HepG2 (cell line): ENCODE data around the gene USE1. TPM values are rescaled to one million over a fixed set of nuclear protein-coding genes. Genes with fewer than 3 reads are reported as not detected.

Source experiments
- BORCS8-MEF2B ChIP-seq: sonication (generic); formaldehyde crosslinking; IDR thresholded peaks from 2 replicates; pipeline ENCODE4 v1.8.0; 2022; ENCODE audit warnings: mild to moderate bottlenecking, missing genetic modification reagents
- NCOR1 ChIP-seq: fragments of 200-600 bp; sonication (generic); IDR thresholded peaks from 2 replicates; pipeline ENCODE4 v1.7.0; 2017; ENCODE audit warnings: antibody characterized with exemption, low read length, borderline replicate concordance
- RFXANK ChIP-seq: IDR thresholded peaks from 2 replicates; pipeline ENCODE4 v1.6.1; 2016
- SPEN ChIP-seq: sonication (generic); formaldehyde crosslinking; IDR thresholded peaks from 2 replicates; pipeline ENCODE4 v1.5.1; 2020; ENCODE audit warnings: low read depth, mild to moderate bottlenecking, missing genetic modification reagents
- THAP7 ChIP-seq: sonication (generic); formaldehyde crosslinking; IDR thresholded peaks from 2 replicates; pipeline ENCODE4 v1.8.1; 2023; ENCODE audit warnings: mild to moderate bottlenecking, missing genetic modification reagents
- THAP9 ChIP-seq: sonication (generic); formaldehyde crosslinking; IDR thresholded peaks from 2 replicates; pipeline ENCODE4; 2020; ENCODE audit warnings: missing genetic modification reagents, mild to moderate bottlenecking, borderline replicate concordance
- THRA ChIP-seq: sonication (generic); formaldehyde crosslinking; IDR thresholded peaks from 2 replicates; pipeline ENCODE4 v1.4.0; 2020; ENCODE audit warnings: missing genetic modification reagents, borderline replicate concordance
- USF2 ChIP-seq, 2 experiments: sonication (generic) in 1 of 2; formaldehyde crosslinking in 1 of 2; IDR thresholded peaks; 2 replicates each; pipeline versions ENCODE4 v1.5.1 to v1.6.1; 2011 to 2020; ENCODE audit warnings: borderline replicate concordance in 1 of 2, low read depth in 1 of 2, low read length in 1 of 2, mild to moderate bottlenecking in 1 of 2, missing genetic modification reagents in 1 of 2, moderate library complexity in 1 of 2
- ZNF407 ChIP-seq: sonication (generic); formaldehyde crosslinking; IDR thresholded peaks from one replicate; pipeline ENCODE4 v1.5.1; 2020; ENCODE audit warnings: mild to moderate bottlenecking, missing genetic modification reagents; ENCODE audit errors: not compliant biosample characterization
- ZSCAN31 ChIP-seq: sonication (generic); formaldehyde crosslinking; IDR thresholded peaks from 2 replicates; pipeline ENCODE4 v1.5.0; 2020; ENCODE audit warnings: low read depth, mild to moderate bottlenecking, missing genetic modification reagents
- polyA plus RNA-seq, 8 experiments: library from polyadenylated mRNA; depleted of rRNA in 3 of 8; stranded (reverse) in 7 of 8; unstranded in 1 of 8; fragments of >200 nt; fragmentation: Illumina TruSeq in 4 of 8; extraction: Trizol in 4 of 8; gene quantifications; 2 replicates each; pipeline versions ENCODE4 v1.2.1 to v1.2.3, GENCODE V29; 2011 to 2016; ENCODE audit warnings: low read depth in 4 of 8, missing spikeins in 1 of 8, mixed read lengths in 1 of 8; ENCODE audit not compliant: insufficient read depth in 1 of 8
- total RNA-seq, 5 experiments: library from RNA; depleted of rRNA; stranded (reverse); fragments of >200 nt; fragmentation: Illumina TruSeq; extraction: Trizol; gene quantifications; 2 replicates each; pipeline ENCODE4 v1.2.3, GENCODE V29; 2016; ENCODE audit warnings: low read depth in 1 of 5

USE1 gene
- total and polyA plus RNA-seq, 2 of the 13 experiments (the other 11 are each of a cell fraction or from before 2014, with no cell fraction given), result 9.9 to 17.6 TPM

- TF ChIP-seq ZSCAN31 (CRISPR knock-in tag) (no peak), RFXANK (no peak), USF2 (IDR thresholded peaks at IDR 0.05; ENCODE audit: low read depth, low read length) (no peak), USF2 (CRISPR knock-in tag; IDR thresholded peaks at IDR 0.05; ENCODE audit: borderline replicate concordance) (no peak), NCOR1 (0 out of 2 replicates have a peak, but pooled peaks have one; percentile 60), THAP7 (CRISPR knock-in tag) (no peak), ZNF407 (no peak), THRA (CRISPR knock-in tag) (no peak), BORCS8-MEF2B (CRISPR knock-in tag) (peak; percentile 46; the same call in 1 of the 2 replicates), SPEN (CRISPR knock-in tag) (no peak), THAP9 (no peak)
Measured at GRCh38 chr19:17244618-17245534, 29.7 kb downstream of the USE1 start (continued).
